HL-60/S4 (cell line): ENCODE measurements around the gene POTEH.
"Not testable (repeated sequence)": the region's sequence is repeated elsewhere in the genome, so short reads cannot be mapped to it uniquely, and the experiment has no call there.

Experiments
- in situ Hi-C: fragments of 300-500 bp; cut with MboI; formaldehyde crosslinking; loops from 2 replicates; pipeline ENCODE4 v1.14.3; 2022; ENCODE audit warnings: low sequenced_read_pairs

The POTEH gene

GRCh38 chr22:15734411-15734810 is 44.6 kb downstream of the POTEH start:
- in situ Hi-C loops: not testable (repeated sequence)

DNA sequence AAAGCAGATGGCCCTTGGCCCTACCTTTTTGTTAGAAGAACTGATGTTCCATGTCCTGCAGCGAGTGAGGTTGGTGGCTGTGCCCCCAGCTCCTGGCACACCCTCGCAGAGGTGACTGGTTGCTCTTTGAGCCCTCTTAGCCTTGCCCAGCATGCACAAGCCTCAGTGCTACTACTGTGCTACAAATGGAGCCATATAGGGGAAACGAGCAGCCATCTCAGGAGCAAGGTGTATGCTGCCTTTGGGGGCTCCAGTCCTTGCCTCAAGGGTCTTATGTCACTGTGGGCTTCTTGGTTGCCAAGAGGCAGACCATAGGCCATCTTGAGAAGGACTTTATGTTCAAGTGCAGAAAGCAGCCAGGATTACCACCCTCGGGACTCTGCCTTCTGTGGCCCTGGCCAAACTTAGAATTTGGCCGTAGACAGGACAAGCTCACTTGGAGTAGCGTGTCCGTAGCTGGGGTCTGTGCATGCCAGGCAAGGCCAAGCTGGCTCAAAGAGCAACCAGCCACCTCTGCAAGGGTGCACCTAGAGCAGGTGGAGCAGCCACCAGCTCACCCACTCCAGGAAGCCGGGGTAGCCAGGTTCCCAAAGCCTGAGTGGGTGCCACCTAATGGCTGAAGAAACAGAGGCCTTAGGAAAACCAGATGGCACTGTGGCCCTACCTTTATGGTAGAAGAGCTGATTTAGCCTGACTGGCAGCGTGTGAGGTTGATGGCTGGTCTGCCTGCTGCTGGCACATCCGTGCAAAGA is 48.5 kb downstream of the POTEH start:
- in situ Hi-C loops: not testable (repeated sequence)

DNA sequence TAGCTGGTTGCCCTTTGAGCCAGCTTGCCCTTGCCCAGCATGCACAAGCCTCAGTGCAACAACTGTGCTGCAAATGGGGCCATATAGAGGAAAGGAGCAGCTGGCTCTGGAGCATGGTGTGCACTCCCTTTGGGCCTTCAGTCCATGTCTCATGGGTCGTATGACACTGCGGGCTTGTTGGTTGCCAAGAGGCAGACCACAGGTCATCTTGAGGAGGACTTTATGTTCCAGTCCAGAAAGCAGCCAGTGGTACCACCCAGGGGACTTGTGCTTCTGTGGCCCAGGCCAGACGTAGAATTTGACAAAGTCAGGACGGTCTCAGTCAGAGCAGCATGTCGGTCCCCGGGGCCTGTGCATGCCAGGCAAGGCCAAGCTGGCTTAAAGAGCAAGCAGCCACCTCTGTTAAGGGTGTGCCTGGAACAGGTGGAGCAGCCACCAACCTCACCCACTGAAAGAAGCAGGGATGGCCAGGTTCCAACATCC is 49.1 kb downstream of the POTEH start:
- in situ Hi-C loops: not testable (repeated sequence)

GRCh38 chr22:15747636-15748323 is 58.0 kb downstream of the POTEH start:
- in situ Hi-C loops: not testable (repeated sequence)

GRCh38 chr22:15749181-15749970 is 59.5 kb downstream of the POTEH start:
- in situ Hi-C loops: not testable (repeated sequence)

DNA sequence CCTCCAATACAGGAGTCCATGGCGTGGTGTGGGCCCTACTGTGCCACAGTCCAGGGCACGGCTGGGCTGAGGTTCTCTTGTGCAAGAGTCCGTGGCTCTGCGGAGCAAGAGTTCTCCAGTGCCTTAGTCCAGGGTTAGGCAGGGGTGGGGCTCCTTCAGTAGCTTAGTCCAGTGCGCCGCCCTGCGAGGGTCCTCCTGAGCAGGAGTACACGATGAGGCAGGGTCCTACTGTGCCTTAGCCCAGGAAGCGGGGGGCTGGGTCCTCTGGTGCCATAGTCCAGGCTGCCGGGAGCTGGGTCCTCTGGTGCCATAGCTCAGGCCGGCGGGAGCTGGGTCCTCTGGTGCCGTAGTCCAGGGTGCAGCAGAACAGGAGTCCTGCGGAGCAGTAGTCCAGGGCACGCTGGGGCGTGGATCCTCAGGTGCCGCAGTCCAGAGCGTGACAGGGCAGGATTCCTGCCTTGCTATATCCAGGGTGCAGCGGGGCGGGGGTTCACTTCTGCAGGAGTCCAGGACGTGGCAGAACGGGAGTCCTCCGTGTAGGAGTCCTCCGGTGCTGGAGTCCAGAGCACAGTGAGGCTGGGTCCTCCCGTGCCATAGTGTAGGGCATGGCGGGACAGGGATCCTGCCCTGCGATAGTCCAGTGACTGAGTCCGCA is 69.7 kb downstream of the POTEH start:
- in situ Hi-C loops: not testable (repeated sequence)

- in situ Hi-C loops: not testable (repeated sequence)
Observed at GRCh38 chr22:15760388-15761150, 70.7 kb downstream of the POTEH start.

DNA sequence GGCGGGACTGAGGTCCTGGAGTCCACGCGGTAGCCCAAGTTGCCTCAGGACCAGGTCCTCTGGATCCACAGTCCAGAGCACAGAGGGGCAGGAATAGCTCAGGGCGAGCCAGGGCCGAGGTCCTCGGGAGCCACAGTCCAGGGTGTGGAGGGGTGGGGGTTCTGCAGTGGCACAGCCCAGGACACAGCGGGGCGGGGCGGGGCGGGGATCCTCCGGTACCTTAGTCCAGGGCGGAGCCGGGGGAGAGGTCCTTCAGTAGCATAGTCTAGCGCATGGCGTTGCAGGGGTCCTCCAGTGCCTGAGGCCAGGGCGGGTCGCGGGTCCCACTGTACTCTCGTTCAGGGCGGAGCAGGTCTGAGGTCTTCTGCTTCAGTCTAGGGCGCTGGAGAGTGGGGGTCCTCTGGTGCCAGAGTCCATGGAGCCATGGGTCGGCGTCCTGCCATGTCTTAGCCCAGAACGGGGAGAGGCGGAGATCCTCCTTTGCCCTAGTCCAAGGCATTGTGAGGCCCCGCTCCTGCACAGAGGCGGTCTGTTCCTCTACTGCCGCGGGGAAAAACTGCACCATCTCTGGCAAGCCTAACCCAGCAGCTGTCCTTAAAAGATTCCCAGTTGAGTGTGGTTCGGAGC is 71.4 kb downstream of the POTEH start:
- in situ Hi-C loops: not testable (repeated sequence)

- in situ Hi-C loops: not testable (repeated sequence)
Observed at GRCh38 chr22:15763559-15763958, 73.7 kb downstream of the POTEH start.
